Middle frontal gyrus (tissue), 1 donor: ENCODE measurements around the gene ERLIN1.
"Not testable (repeated sequence)": the region's sequence is repeated elsewhere in the genome, so short reads cannot be mapped to it uniquely, and the experiment has no call there.

Experiments
- DNase-seq: peaks from one replicate; pipeline ENCODE4 v3.0.0-alpha.2; 2015; ENCODE audit warnings: low spot score; ENCODE audit errors: extremely low spot score

ERLIN1 gene

GRCh38 chr10:100133801-100134200 is 52.0 kb downstream of the ERLIN1 start:
- DNase-seq, result no peak

- DNase-seq, result no peak
Measured at GRCh38 chr10:100132427-100132826, 53.4 kb downstream of the ERLIN1 start.

- DNase-seq, result no peak
Measured at GRCh38 chr10:100131571-100131970, 54.3 kb downstream of the ERLIN1 start.

DNA sequence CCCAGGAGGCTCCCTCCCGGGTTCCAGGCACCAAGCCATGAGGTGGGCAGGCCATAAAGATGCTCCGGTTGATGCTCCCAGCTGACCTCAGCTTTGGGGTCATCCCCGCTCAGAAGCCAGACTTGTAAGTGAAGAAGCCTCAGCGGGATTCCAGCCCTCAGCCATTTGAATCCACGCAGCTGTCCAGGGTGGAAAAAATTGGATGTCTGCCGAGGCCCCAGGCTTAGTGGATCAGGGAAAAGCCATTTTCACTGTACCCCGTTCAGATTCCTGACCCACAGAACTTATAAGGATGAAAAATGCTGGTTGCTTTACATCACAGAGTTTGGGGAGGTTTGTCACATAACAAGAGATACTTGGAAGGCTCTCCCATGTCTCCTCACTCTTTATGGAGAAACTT is 55.0 kb downstream of the ERLIN1 start:
- no peak for DNase-seq

DNA sequence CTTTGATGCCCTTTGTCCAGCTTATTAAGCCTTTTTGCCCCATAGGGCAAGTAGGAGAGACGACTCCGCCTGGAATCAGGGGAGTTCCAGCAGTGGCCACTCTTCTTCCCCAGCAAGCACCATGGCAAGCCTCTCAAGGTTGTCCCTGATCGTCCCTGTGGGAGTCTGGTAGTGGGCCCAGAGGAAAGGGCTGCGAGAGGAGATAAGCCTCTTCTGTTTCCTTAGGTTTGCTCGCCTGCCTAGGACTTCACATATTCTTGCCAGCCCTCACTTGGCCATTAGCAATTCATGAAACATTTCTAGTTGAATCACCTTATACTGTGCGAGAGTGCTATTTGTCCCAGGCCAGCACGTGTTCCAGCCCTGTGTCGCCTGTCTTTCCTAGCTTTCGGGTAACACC is 56.4 kb downstream of the ERLIN1 start:
- no peak for DNase-seq

- no peak for DNase-seq
Measured at GRCh38 chr10:100128951-100129350, 56.9 kb downstream of the ERLIN1 start.

- DNase-seq, result not testable (repeated sequence)
Measured at GRCh38 chr10:100125335-100125734, 60.5 kb downstream of the ERLIN1 start.

DNA sequence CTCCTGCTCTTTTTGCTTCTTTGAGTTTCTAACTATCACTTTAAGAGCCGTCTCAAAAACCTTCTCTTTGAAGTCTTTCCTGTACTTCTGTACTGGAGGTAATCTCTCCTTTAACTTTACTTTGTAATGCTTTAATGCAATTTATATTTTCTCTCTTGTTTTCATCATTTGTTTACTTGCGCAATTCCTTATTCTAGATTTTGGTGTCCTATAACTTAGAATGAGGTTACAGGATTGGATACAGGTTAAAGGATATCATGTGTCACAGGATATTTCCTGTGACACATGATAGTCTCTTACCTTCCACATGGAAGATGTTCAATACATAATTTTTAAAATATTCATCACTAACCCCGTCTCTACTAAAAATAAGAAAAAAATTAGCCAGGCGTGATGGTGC is 61.7 kb downstream of the ERLIN1 start:
- no peak for DNase-seq

DNA sequence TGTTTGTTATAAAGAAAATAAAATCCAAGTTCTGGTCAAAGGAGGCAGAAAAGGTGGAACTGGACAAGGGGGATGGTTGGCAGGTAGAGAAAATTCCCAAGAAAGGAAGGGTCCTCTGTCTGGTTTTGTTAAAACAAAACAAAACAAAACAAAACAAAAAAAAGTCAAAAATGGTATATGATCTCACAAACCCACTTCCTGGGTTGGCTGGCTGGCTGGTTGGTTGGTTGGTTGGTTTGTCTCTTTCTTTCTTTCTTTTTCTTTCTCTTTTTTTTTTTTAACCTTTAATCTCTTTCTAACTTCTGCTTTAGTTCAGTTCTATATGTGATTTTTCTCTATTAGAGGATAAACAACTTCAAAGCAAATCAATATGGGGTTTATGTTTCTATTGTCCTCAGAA is 63.0 kb downstream of the ERLIN1 start:
- no peak for DNase-seq

DNA sequence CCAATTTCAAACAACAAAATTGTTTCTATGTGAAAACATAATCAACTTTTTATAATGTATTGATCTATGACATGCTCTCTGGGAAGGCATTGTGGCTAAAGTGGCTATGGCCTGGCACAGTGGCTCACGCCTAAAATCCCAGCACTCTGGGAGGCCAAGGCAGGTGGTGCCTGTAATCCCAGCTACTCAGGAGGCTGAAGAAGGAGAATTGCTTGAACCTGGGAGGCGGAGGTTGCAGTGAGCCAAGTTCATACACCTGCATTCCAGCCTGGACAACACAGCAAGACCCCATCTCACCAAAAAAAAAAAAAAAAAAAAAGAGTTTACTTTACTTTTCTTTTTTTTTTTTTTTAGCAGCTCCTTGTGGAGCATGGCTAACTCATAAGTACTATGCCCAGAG is 65.3 kb downstream of the ERLIN1 start:
- no peak for DNase-seq

DNA sequence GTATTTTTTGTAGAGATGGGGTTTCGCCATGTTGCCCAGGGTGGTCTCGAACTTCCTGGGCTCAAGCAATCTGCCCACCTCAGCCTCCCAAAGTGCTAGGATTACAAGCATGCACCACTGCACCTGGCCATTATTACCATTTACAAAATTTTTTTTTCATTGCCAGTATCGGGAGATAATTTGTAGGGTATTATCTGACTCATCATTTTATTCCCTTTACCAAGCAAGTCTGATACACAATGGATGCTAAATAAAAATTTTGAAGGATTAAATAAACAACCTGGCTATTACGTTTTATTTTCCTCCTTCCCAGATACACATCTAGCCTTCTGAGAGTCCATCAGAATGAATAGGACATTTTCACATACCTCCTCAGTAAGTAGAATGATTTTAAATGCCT is 66.1 kb downstream of the ERLIN1 start:
- DNase-seq, result no peak

DNA sequence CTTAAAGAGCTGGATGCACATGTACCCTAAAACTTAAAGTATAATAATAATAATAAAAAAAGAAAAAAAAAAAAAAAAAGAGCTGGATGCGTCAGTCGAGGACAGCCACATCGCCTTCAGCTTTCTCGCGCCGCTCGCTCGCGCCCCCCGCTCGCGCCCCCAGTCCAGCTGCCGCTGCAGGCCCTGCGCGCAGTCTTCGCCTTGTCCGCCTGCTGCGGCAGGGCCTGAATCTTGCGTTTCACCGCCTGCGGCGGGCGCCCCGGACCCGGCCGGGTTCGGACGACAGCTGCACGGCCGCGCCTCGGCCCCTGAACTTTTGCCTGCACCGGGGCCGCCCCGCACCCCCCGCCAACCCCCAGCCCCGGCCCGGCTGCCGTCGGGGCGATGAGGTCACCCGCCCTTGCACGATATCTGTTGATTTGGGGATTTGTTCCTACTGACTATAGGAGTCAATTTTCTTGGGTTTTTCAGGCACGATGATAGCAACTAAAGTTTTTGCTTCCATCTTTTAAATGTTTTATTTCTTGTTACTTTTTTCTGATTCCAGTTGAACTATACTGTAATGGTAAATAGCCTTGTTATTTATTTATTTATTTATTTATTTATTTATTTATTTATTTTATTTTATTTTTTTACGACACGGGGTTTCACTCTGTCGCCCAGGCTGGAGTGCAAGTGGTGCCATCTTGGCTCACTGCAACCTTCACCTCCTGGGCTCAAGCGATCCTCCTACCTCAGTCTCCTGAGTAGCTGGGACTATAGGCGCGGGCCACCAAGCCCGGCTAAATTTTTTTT is 70.7 kb downstream of the ERLIN1 start:
- DNase-seq, result no peak

DNA sequence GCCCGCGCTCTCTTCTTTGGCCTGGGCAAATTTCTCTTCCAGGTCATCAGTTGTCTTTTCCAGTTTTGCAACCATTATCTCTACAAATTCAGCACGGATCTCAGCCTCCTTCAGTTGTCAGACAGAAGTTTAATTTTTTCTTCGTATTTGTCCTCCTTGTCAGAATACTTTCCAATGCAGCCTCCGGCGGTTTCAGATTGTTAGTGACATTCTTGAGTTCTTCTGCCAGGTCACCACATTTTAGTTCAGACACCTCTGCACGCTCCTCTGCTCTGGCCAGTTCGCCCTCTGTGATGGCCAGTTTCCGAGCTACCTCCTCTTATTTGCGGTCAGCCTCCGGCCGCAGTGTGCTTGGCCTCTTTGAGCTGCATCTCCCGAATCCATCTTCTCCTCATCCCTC is 71.4 kb downstream of the ERLIN1 start:
- DNase-seq, result no peak

DNA sequence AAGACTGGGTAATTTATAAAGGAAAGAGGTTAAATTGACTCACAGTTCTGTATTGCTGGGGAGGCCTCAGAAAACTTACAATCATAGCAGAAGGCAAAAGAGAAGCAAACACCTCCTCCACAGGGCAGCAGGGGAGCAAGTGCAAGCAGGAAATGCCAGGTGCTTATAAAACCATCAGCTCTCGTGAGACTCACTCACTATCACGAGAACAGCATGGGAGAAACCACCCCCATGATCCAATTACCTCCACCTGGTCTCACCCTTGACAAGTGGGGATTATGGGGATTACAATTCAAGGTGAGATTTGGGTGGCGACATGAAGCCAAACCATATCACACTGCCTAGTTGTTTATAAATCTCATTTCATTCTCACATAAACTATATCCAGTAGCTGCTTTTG is 76.2 kb downstream of the ERLIN1 start:
- DNase-seq, result no peak

DNA sequence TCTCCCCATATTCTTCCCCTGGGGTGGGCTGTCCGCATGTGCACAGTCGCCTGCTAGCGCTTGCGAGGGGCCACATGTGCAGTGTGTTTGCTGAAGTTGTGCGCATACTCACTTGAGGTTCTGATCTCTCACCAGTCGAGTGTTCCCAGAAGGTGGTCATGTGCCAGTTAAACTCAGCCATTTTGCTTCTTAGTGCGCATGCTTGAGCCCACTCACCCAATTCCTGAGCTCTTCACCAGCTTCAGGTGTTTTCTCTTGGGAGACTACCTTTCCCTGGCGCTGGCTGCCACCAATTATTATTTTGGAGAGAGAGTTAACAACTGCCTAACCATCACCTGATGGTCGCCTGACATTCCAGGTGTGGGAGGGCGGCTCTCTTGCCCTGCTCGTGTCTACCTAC is 79.0 kb downstream of the ERLIN1 start:
- DNase-seq, result no peak

GRCh38 chr10:100104300-100104699 is 81.5 kb downstream of the ERLIN1 start:
- no peak for DNase-seq

- no peak for DNase-seq
Measured at GRCh38 chr10:100103581-100103980, 82.2 kb downstream of the ERLIN1 start.

GRCh38 chr10:100101192-100102076 is 84.4 kb downstream of the ERLIN1 start:
- DNase-seq, result no peak

DNA sequence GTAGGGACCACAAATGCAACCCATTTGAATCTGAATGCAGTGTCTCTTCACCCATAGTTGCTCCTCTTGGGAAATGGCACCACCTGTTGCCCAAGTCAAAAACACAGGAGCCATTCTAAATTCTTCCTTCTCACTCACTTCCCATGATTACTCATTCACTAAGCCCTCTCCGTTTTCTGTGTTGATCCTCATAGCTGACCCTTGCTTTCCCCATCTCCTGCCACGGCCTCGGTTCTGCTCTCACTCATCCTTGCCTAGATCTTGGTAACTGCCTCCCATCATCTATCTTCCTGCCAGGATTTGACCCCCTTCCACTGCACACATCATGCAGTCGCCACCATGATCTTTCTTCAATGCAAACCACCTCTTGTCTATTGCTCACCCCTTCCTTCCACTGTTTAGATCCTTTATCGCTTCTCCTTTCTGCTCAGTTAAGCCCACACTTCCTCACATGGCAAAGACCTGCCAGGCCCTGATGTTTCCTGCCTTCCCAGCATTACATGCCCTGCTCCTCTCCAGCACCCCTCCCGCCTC is 85.1 kb downstream of the ERLIN1 start:
- DNase-seq, result no peak
